H1 (cell line): ENCODE measurements around the gene ESRRB. TPM values are rescaled to one million over a fixed set of nuclear protein-coding genes. Genes with fewer than 3 reads are reported as not detected.

Experiments
- CTCF ChIA-PET: fragments of 300-600 bp; sonication (Branson Sonifier 250); formaldehyde crosslinking; loops from one replicate; lab custom pipeline; 2021; ENCODE audit not compliant: partially characterized antibody; lab: Charles Lee
- POLR2A ChIA-PET: fragments of 300-600 bp; sonication (Branson Sonifier 250); formaldehyde crosslinking; loops from one replicate; lab custom pipeline; 2021; ENCODE audit warnings: inconsistent platforms; ENCODE audit not compliant: partially characterized antibody; lab: Charles Lee
- DNase-seq, 2 experiments: peaks; one replicate each; pipeline versions ENCODE4 v3.0.0 to v3.0.0-alpha.2; 2010 to 2022; ENCODE audit warnings: low spot score in 2 of 2, low read depth in 1 of 2, mixed read lengths in 1 of 2
- FAIRE-seq: peaks from 2 replicates; lab custom pipeline; 2011; peaks lifted over from hg19 to GRCh38; lab: Jason Lieb, UNC
- H2AFZ ChIP-seq: 2 replicates; pipeline ENCODE4 v1.8.1; 2012; ENCODE audit warnings: low read length, inconsistent platforms
- H2AK5ac ChIP-seq: 2 replicates; pipeline ENCODE4 v1.6.1; 2013; ENCODE audit warnings: low read depth, low read length
- H2BK120ac ChIP-seq: replicated peaks from 2 replicates; pipeline ENCODE3; 2013; ENCODE audit warnings: low read depth, low read length, inconsistent platforms
- H2BK12ac ChIP-seq: 2 replicates; pipeline ENCODE4 v1.6.1; 2013; ENCODE audit warnings: low read depth, low read length
- H2BK15ac ChIP-seq: 2 replicates; pipeline ENCODE4 v1.6.1; 2013; ENCODE audit warnings: low read length
- H2BK20ac ChIP-seq: 2 replicates; pipeline ENCODE4 v1.6.1; 2013; ENCODE audit warnings: low read length
- H2BK5ac ChIP-seq: 2 replicates; pipeline ENCODE4 v1.6.1; 2013; ENCODE audit warnings: low read depth, low read length
- H3K14ac ChIP-seq: 2 replicates; pipeline ENCODE4 v1.6.1; 2013; ENCODE audit warnings: inconsistent platforms; ENCODE audit not compliant: insufficient read length
- H3K18ac ChIP-seq: 2 replicates; pipeline ENCODE4 v1.6.1; 2013; ENCODE audit warnings: low read length; ENCODE audit errors: extremely low read depth
- H3K23ac ChIP-seq: 2 replicates; pipeline ENCODE4 v1.6.1; 2013; ENCODE audit warnings: inconsistent platforms; ENCODE audit not compliant: insufficient read length
- H3K23me2 ChIP-seq: 2 replicates; pipeline ENCODE4 v1.6.1; 2013; ENCODE audit warnings: low read depth, low read length
- H3K27ac ChIP-seq: 2 replicates; pipeline ENCODE4 v1.6.1; 2011; ENCODE audit warnings: low read depth, low read length, inconsistent platforms
- H3K27me3 ChIP-seq, 4 experiments: replicated peaks in 1 of 4; 1 replicate in 1 of 4; 2 replicates in 3 of 4; pipeline versions ENCODE4 v1.6.1 to v1.8.1; 2011 to 2013; ENCODE audit warnings: low read length in 3 of 4, mild to moderate bottlenecking in 3 of 4, inconsistent platforms in 2 of 4, mixed read lengths in 2 of 4, moderate library complexity in 1 of 4; ENCODE audit not compliant: control insufficient read depth in 3 of 4, insufficient read depth in 3 of 4; ENCODE audit errors: extremely low read depth in 1 of 4
- H3K36me3 ChIP-seq, 4 experiments: 2 replicates each; pipeline versions ENCODE4 v1.6.1 to v1.8.1; 2011 to 2013; ENCODE audit warnings: mild to moderate bottlenecking in 4 of 4, low read length in 3 of 4, moderate library complexity in 2 of 4, control low read depth in 1 of 4, inconsistent platforms in 1 of 4; ENCODE audit not compliant: insufficient read depth in 4 of 4, control insufficient read depth in 2 of 4
- H3K4ac ChIP-seq: replicated peaks from 2 replicates; pipeline ENCODE3; 2013; ENCODE audit warnings: low read length, low read depth, mixed read lengths, inconsistent platforms; ENCODE audit not compliant: insufficient read length
- H3K4me1 ChIP-seq, 4 experiments: replicated peaks in 1 of 4; 1 replicate in 1 of 4; 2 replicates in 3 of 4; pipeline versions ENCODE4 v1.6.1 to v1.8.1; 2011 to 2013; ENCODE audit warnings: low read length in 3 of 4, inconsistent platforms in 2 of 4, mixed read lengths in 1 of 4; ENCODE audit not compliant: insufficient read depth in 4 of 4, control insufficient read depth in 3 of 4
- H3K4me2 ChIP-seq, 2 experiments: 2 replicates each; pipeline versions ENCODE4 v1.6.1 to v1.8.1; 2011 to 2013; ENCODE audit warnings: low read depth in 2 of 2, low read length in 2 of 2, control low read depth in 1 of 2, inconsistent platforms in 1 of 2, mild to moderate bottlenecking in 1 of 2; ENCODE audit not compliant: insufficient read depth in 1 of 2
- H3K4me3 ChIP-seq, 4 experiments: fragments of 200-600, 300-600 bp in 1 of 4; sonication (generic), shearing (Covaris generic), sonication (Bioruptor Twin) in 1 of 4; 2 replicates each; pipeline versions ENCODE4 v1.5.1 to v1.8.1; 2011 to 2016; ENCODE audit warnings: low read length in 4 of 4, low read depth in 3 of 4, control low read depth in 2 of 4, inconsistent platforms in 2 of 4, mild to moderate bottlenecking in 2 of 4, mixed read lengths in 1 of 4, moderate library complexity in 1 of 4; ENCODE audit not compliant: insufficient read depth in 2 of 4; ENCODE audit errors: extremely low read depth in 1 of 4
- H3K56ac ChIP-seq: replicated peaks from 2 replicates; pipeline ENCODE3; 2013; ENCODE audit warnings: low read depth, mild to moderate bottlenecking, mixed read lengths, low read length, inconsistent platforms; ENCODE audit not compliant: insufficient read length
- H3K79me1 ChIP-seq: 2 replicates; pipeline ENCODE4 v1.6.1; 2013; ENCODE audit warnings: low read depth, low read length, control low read depth
- H3K79me2 ChIP-seq, 2 experiments: 2 replicates each; pipeline versions ENCODE4 v1.6.1 to v1.8.1; 2012 to 2013; ENCODE audit warnings: low read length in 2 of 2, mild to moderate bottlenecking in 2 of 2, inconsistent platforms in 1 of 2; ENCODE audit not compliant: insufficient read depth in 2 of 2, control insufficient read depth in 1 of 2
- H3K9ac ChIP-seq, 4 experiments: replicated peaks in 1 of 4; 1 replicate in 1 of 4; 2 replicates in 3 of 4; pipeline versions ENCODE4 v1.6.1 to v1.8.1; 2011 to 2013; ENCODE audit warnings: low read depth in 3 of 4, low read length in 3 of 4, control low read depth in 2 of 4, mild to moderate bottlenecking in 2 of 4, moderate library complexity in 2 of 4, inconsistent platforms in 1 of 4; ENCODE audit errors: extremely low read depth in 1 of 4
- H3K9me3 ChIP-seq, 2 experiments: 2 replicates each; pipeline versions ENCODE4 v1.6.1 to v1.8.1; 2012 to 2013; ENCODE audit warnings: mild to moderate bottlenecking in 2 of 2, moderate library complexity in 2 of 2, control low read depth in 1 of 2, inconsistent platforms in 1 of 2, low read depth in 1 of 2, low read length in 1 of 2, mixed read lengths in 1 of 2; ENCODE audit not compliant: insufficient read depth in 2 of 2
- H4K20me1 ChIP-seq, 2 experiments: replicated peaks in 1 of 2; 2 replicates each; pipeline versions ENCODE3 to v1.8.1; 2011 to 2013; ENCODE audit warnings: inconsistent platforms in 2 of 2, low read length in 2 of 2, mild to moderate bottlenecking in 1 of 2; ENCODE audit not compliant: insufficient read depth in 2 of 2, control insufficient read depth in 1 of 2
- H4K5ac ChIP-seq: 2 replicates; pipeline ENCODE4 v1.6.1; 2013; ENCODE audit warnings: low read length, low read depth, mixed read lengths, inconsistent platforms; ENCODE audit not compliant: insufficient read length
- H4K8ac ChIP-seq: 2 replicates; pipeline ENCODE4 v1.8.0; 2013; ENCODE audit warnings: mild to moderate bottlenecking, moderate library complexity, low read length, inconsistent platforms; ENCODE audit not compliant: insufficient read depth; ENCODE audit errors: extremely low read depth
- H4K91ac ChIP-seq: replicated peaks from 2 replicates; pipeline ENCODE3; 2013; ENCODE audit warnings: low read length, mixed read lengths, inconsistent platforms; ENCODE audit not compliant: insufficient read length
- CBX5 ChIP-seq: fragments of 300-800, 300-1000 bp; sonication (generic); IDR thresholded peaks from 2 replicates; pipeline ENCODE4 v1.7.1; 2016; ENCODE audit warnings: antibody characterized with exemption, low read length, low read depth
- CEBPB ChIP-seq: IDR thresholded peaks from 2 replicates; pipeline ENCODE4 v1.6.1; 2012; ENCODE audit warnings: low read depth, low read length
- CREB1 ChIP-seq: IDR thresholded peaks from 2 replicates; pipeline ENCODE4 v1.6.1; 2012; ENCODE audit warnings: inconsistent platforms
- EGR1 ChIP-seq: IDR thresholded peaks from 2 replicates; pipeline ENCODE4 v1.6.1; 2011; ENCODE audit warnings: low read depth, low read length, borderline replicate concordance
- POLR2A ChIP-seq, 2 experiments: IDR thresholded peaks; 1 replicate in 1 of 2; 2 replicates in 1 of 2; pipeline ENCODE4 v1.6.1; 2011; ENCODE audit warnings: low read depth in 2 of 2, low read length in 2 of 2, mild to moderate bottlenecking in 2 of 2; ENCODE audit errors: control extremely low read depth in 1 of 2
- RXRA ChIP-seq: IDR thresholded peaks from 2 replicates; pipeline ENCODE4 v1.6.1; 2011; ENCODE audit warnings: low read depth, mild to moderate bottlenecking, low read length, moderate library complexity; ENCODE audit not compliant: insufficient read depth
- SP4 ChIP-seq: IDR thresholded peaks from 2 replicates; pipeline ENCODE4 v1.6.1; 2012; ENCODE audit warnings: low read length, inconsistent platforms
- WGBS, 2 experiments: shearing (Covaris generic) in 1 of 2; methylation state at CpG; one replicate each; pipeline versions ENCODE4 v1.1.6 to v1.1.7; 2013 to 2015; ENCODE audit warnings: low lambda C conversion rate in 2 of 2, mixed read lengths in 2 of 2, inconsistent platforms in 1 of 2, low coverage in 1 of 2, missing lambda C conversion rate in 1 of 2; ENCODE audit not compliant: insufficient replicate concordance in 2 of 2, insufficient coverage in 1 of 2, insufficient read length in 1 of 2; ENCODE audit errors: extremely low coverage in 1 of 2, missing lambda C conversion rate in 1 of 2; 5-methylcytosine and 5-hydroxymethylcytosine counted together
- polyA plus RNA-seq, 7 experiments: library from polyadenylated mRNA; depleted of rRNA in 3 of 7; stranded (reverse) in 5 of 7; unstranded in 2 of 7; fragments of >200 nt in 5 of 7; fragments of 200-250 nt in 2 of 7; gene quantifications; 1 replicate in 5 of 7; 2 replicates in 1 of 7; 4 replicates in 1 of 7; pipeline versions ENCODE4 v1.2.1 to v1.2.3, GENCODE V29; 2011 to 2013; ENCODE audit warnings: missing spikeins in 2 of 7, mixed read lengths in 2 of 7
- total RNA-seq: library from RNA; stranded (reverse); fragmentation: NEBNext Ultra II Directional; extraction: Animal tissue kit (Norgen Biotek cat#: 25700); gene quantifications from 2 replicates; pipeline ENCODE4 v1.2.1, GENCODE V29; 2021

ESRRB gene
- total and polyA plus RNA-seq, 2 of the 8 experiments (the other 6 are each of a cell fraction or from before 2014, with no cell fraction given), result 0.29 to 0.45 TPM

GRCh38 chr14:76430017-76430416 lies 54.1 kb downstream of the ESRRB start:
- no peak overlapping the region for H2BK15ac ChIP-seq
- no peaks in the 10 kb centered on the region for H3K79me1 ChIP-seq
- DNase-seq (no peak), FAIRE-seq (no peak)
- H2BK20ac ChIP-seq, result no peak overlapping the region
- H4K8ac ChIP-seq, result no peak overlapping the region
- H3K79me2 ChIP-seq, result no peaks in the 10 kb centered on the region
- no peak for TF ChIP-seq CBX5
- TF ChIP-seq RXRA, result no peak
- no peak for TF ChIP-seq EGR1
- no peak for TF ChIP-seq POLR2A (IDR thresholded peaks at IDR 0.05; ENCODE audit: control extremely low read depth in 1 of 2, low read depth in 2 of 2, low read length in 2 of 2)
- no peak for TF ChIP-seq SP4
- no peak for TF ChIP-seq CEBPB
- TF ChIP-seq CREB1, result no peak
- no peak overlapping the region for H2AK5ac ChIP-seq
- peaks cover 0 to 3% (median 2%) of the 10 kb centered on the region in 4 experiments; a peak in 4 of 7 replicates for H3K4me1 ChIP-seq
- no peak overlapping the region for H3K9ac ChIP-seq
- H3K9me3 ChIP-seq, result peaks cover 0 to 5% of the 10 kb centered on the region in 2 experiments; a peak in 1 of 4 replicates
- H2BK5ac ChIP-seq, result no peak overlapping the region
- H3K27ac ChIP-seq, result no peak overlapping the region
- no peak overlapping the region for H3K4me3 ChIP-seq
- H3K4ac ChIP-seq, result no peak overlapping the region
- no peaks in the 10 kb centered on the region; the same call in 1 of the 2 replicates for H3K23me2 ChIP-seq
- H2BK12ac ChIP-seq, result no peak overlapping the region
- no peak overlapping the region for H3K18ac ChIP-seq
- no peak overlapping the region for H3K14ac ChIP-seq
- no peaks in the 10 kb centered on the region for H3K27me3 ChIP-seq
- CTCF ChIA-PET, result interaction anchor here (1.0 kb wide), 1 partner anchor 24 kb away, joined by 3 read pairs; no protein-coding TSS in a partner anchor
- no peak overlapping the region for H3K56ac ChIP-seq
- POLR2A ChIA-PET, result no interaction called here
- H2AFZ ChIP-seq, result no peak overlapping the region
- H4K91ac ChIP-seq, result no peak overlapping the region
- WGBS, 2 experiments, result 85% methylated on average over 1 of the region's 1 CpG; no CpG with 5 or more reads in 1 of the 2 experiments
- H3K4me2 ChIP-seq, result no peak overlapping the region
- no peak overlapping the region for H4K5ac ChIP-seq
- no peak overlapping the region for H2BK120ac ChIP-seq
- no peaks in the 10 kb centered on the region for H3K36me3 ChIP-seq
- H4K20me1 ChIP-seq, result no peaks in the 10 kb centered on the region
- no peak overlapping the region for H3K23ac ChIP-seq
